Neural cell (in vitro differentiated cells): ENCODE measurements around the gene ASTN1. TPM values are rescaled to one million over a fixed set of nuclear protein-coding genes. Genes with fewer than 3 reads are reported as not detected.

ENCODE experiments used
- H2AFZ ChIP-seq: fragments of 200-600, 300-800 bp; sonication (generic), shearing (Covaris generic); 2 replicates; pipeline ENCODE4 v1.6.0; 2014; ENCODE audit warnings: low read depth, mild to moderate bottlenecking, antibody characterized with exemption, low read length, moderate library complexity
- H3F3A ChIP-seq: fragments of 200-600 bp; shearing (Covaris generic); 2 replicates; pipeline ENCODE4 v1.6.1; 2016; ENCODE audit warnings: mild to moderate bottlenecking, moderate library complexity, mixed read lengths, antibody characterized with exemption, low read length; ENCODE audit not compliant: insufficient read depth, poor library complexity, severe bottlenecking
- H3K27ac ChIP-seq: fragments of 200-600, 300-800 bp; sonication (generic), shearing (Covaris generic); 2 replicates; pipeline ENCODE4 v1.5.1; 2014; ENCODE audit warnings: mild to moderate bottlenecking, low read length, moderate library complexity
- H3K27me3 ChIP-seq: fragments of 300-800, 200-600 bp; sonication (generic), shearing (Covaris generic); 2 replicates; pipeline ENCODE4 v1.6.0; 2014; ENCODE audit warnings: mild to moderate bottlenecking, low read depth, low read length, moderate library complexity; ENCODE audit not compliant: insufficient read depth
- H3K36me3 ChIP-seq: fragments of 300-800, 200-600 bp; sonication (generic), shearing (Covaris generic); 2 replicates; pipeline ENCODE4 v1.5.1; 2014; ENCODE audit warnings: mild to moderate bottlenecking, antibody characterized with exemption, low read length, moderate library complexity; ENCODE audit not compliant: insufficient read depth
- H3K4me2 ChIP-seq: fragments of 300-800, 200-600 bp; sonication (generic), shearing (Covaris generic); 2 replicates; pipeline ENCODE4 v1.6.0; 2014; ENCODE audit warnings: mild to moderate bottlenecking, low read length
- H3K4me3 ChIP-seq: fragments of 300-800, 200-600 bp; sonication (generic), shearing (Covaris generic); 2 replicates; pipeline ENCODE4 v1.5.1; 2014; ENCODE audit warnings: mild to moderate bottlenecking, low read length, moderate library complexity
- H3K79me2 ChIP-seq: fragments of 200-600 bp; shearing (Covaris generic); replicated peaks from 2 replicates; pipeline ENCODE4 v1.6.0; 2014; ENCODE audit warnings: mild to moderate bottlenecking, low read length, moderate library complexity; ENCODE audit not compliant: insufficient read depth
- H3K9ac ChIP-seq: fragments of 300-800, 200-600 bp; sonication (generic), shearing (Covaris generic); 2 replicates; pipeline ENCODE4 v1.6.1; 2016; ENCODE audit warnings: mild to moderate bottlenecking, low read length, mixed read lengths
- H3K9me2 ChIP-seq: fragments of 200-600 bp; shearing (Covaris generic); 2 replicates; pipeline ENCODE4 v1.6.1; 2016; ENCODE audit warnings: mild to moderate bottlenecking, low read length, mixed read lengths; ENCODE audit not compliant: insufficient read depth
- H3K9me3 ChIP-seq: fragments of 200-600, 300-800 bp; sonication (generic), shearing (Covaris generic); 2 replicates; pipeline ENCODE4 v1.6.1; 2016; ENCODE audit warnings: mild to moderate bottlenecking, mixed run types, low read length, moderate library complexity, mixed read lengths
- H4K20me1 ChIP-seq: fragments of 200-600 bp; shearing (Covaris generic); 2 replicates; pipeline ENCODE4 v1.6.1; 2016; ENCODE audit warnings: mild to moderate bottlenecking, mixed run types; ENCODE audit not compliant: insufficient read depth
- CTCF ChIP-seq: fragments of 450-650 bp; IDR thresholded peaks from 2 replicates; pipeline ENCODE4 v1.5.1; 2014; ENCODE audit warnings: antibody characterized with exemption, mild to moderate bottlenecking, moderate library complexity; ENCODE audit not compliant: poor library complexity, severe bottlenecking
- EP300 ChIP-seq: fragments of 450-650 bp; conservative IDR thresholded peaks from 2 replicates; pipeline ENCODE4 v1.6.1; 2014; ENCODE audit warnings: antibody characterized with exemption, mild to moderate bottlenecking, moderate library complexity; ENCODE audit not compliant: poor library complexity, severe bottlenecking
- EZH2 ChIP-seq: fragments of 200-600, 300-800 bp; shearing (Covaris generic), sonication (generic); IDR thresholded peaks from 2 replicates; pipeline ENCODE4 v1.6.1; 2014; ENCODE audit warnings: antibody characterized with exemption, low read length, borderline replicate concordance, mild to moderate bottlenecking; ENCODE audit not compliant: insufficient read depth, poor library complexity, severe bottlenecking
- MXI1 ChIP-seq: fragments of 450-650 bp; conservative IDR thresholded peaks from 2 replicates; pipeline ENCODE4 v1.6.1; 2014; ENCODE audit warnings: antibody characterized with exemption, mild to moderate bottlenecking; ENCODE audit not compliant: poor library complexity, severe bottlenecking
- POLR2AphosphoS5 ChIP-seq: IDR thresholded peaks from 2 replicates; pipeline ENCODE4 v1.6.1; 2012
- RAD21 ChIP-seq: fragments of 450-650 bp; conservative IDR thresholded peaks from 2 replicates; pipeline ENCODE4 v1.6.1; 2014; ENCODE audit warnings: antibody characterized with exemption, mild to moderate bottlenecking, moderate library complexity
- REST ChIP-seq: IDR thresholded peaks from 2 replicates; pipeline ENCODE4 v1.6.1; 2012; ENCODE audit warnings: borderline replicate concordance
- SMC3 ChIP-seq: fragments of 450-650 bp; conservative IDR thresholded peaks from 2 replicates; pipeline ENCODE4 v1.6.1; 2014; ENCODE audit warnings: antibody characterized with exemption, mild to moderate bottlenecking, moderate library complexity; ENCODE audit not compliant: poor library complexity
- TAF1 ChIP-seq: IDR thresholded peaks from 2 replicates; pipeline ENCODE4 v1.6.1; 2012; ENCODE audit warnings: low read depth
- polyA plus RNA-seq: library from polyadenylated mRNA; depleted of rRNA; stranded (reverse); fragments of >200 nt; gene quantifications from 2 replicates; pipeline ENCODE4 v1.2.3, GENCODE V29; 2014

Gene ASTN1
- polyA plus RNA-seq, 1 donor from 2014 or later = 33.4 TPM

- H2AFZ ChIP-seq = no peak overlapping the region
- no peaks in the 10 kb centered on the region for H3F3A ChIP-seq
- H4K20me1 ChIP-seq = no peaks in the 10 kb centered on the region
- H3K4me3 ChIP-seq = no peak overlapping the region
- no peaks in the 10 kb centered on the region for H3K9me3 ChIP-seq
- peaks cover 3% of the 10 kb centered on the region for H3K36me3 ChIP-seq
- TF ChIP-seq TAF1 = no peak
- TF ChIP-seq MXI1 = no peak
- no peak for TF ChIP-seq POLR2AphosphoS5
- no peak for TF ChIP-seq EP300
- no peak for TF ChIP-seq EZH2
- TF ChIP-seq RAD21 = no peak
- no peak for TF ChIP-seq SMC3
- no peak for TF ChIP-seq CTCF
- no peak for TF ChIP-seq REST
- no peaks in the 10 kb centered on the region for H3K27me3 ChIP-seq
- no peaks in the 10 kb centered on the region for H3K9me2 ChIP-seq
- no peak overlapping the region for H3K9ac ChIP-seq
- H3K4me2 ChIP-seq = no peak overlapping the region
- no peak overlapping the region for H3K27ac ChIP-seq
- no peaks in the 10 kb centered on the region for H3K79me2 ChIP-seq
Measured at GRCh38 chr1:176976771-176977170, 187.7 kb downstream of the ASTN1 start.

GRCh38 chr1:176976225-176976624, 188.3 kb downstream of the ASTN1 start:
- no peaks in the 10 kb centered on the region for H3K79me2 ChIP-seq
- H4K20me1 ChIP-seq = no peaks in the 10 kb centered on the region

More at GRCh38 chr1:176976225-176976624, 188.3 kb downstream of the ASTN1 start:
- Histone ChIP-seq H3K27me3 (no peaks in the 10 kb centered on the region), H3K9me2 (no peaks in the 10 kb centered on the region), H3K36me3 (peaks cover 3% of the 10 kb centered on the region), H3K4me3 (no peak overlapping the region), H3F3A (no peaks in the 10 kb centered on the region), H2AFZ (no peak overlapping the region), H3K9ac (no peak overlapping the region), H3K9me3 (no peaks in the 10 kb centered on the region), H3K4me2 (no peak overlapping the region), H3K27ac (no peak overlapping the region)
- TF ChIP-seq CTCF (no peak), POLR2AphosphoS5 (no peak), SMC3 (no peak)
